ENCODE data around the gene SSH2. TPM values are rescaled to one million over a fixed set of nuclear protein-coding genes. Genes with fewer than 3 reads are reported as not detected.

SSH2 gene
- polyA plus RNA-seq, 1 donor from 2014 or later, result 16.6 TPM

DNA sequence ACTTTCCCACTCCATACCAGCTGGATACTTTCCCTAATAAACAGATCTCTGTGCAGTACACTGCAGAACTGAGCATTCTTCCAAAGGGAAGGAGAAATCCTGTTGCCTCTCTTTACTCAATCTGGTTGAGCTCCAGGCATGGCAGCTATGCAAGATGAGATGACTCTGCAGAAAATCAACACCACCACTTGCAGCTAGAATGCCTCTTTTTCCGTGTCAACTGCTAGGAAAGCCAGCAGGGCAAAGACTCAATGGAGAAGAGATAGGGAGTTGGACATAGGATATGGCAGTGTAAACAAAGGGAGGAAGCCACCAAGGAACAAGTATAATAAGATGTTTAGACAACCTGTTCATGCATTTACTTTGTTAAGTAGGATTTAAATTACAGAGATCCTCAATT, 266.9 kb downstream of the SSH2 start:
- Histone ChIP-seq H4K20me1 (ENCODE audit: insufficient read depth) (no peaks in the 10 kb centered on the region), H3K4me2 (ENCODE audit: low read length) (no peak overlapping the region), H3K79me2 (replicated peaks; ENCODE audit: insufficient read depth, low read length) (no peaks in the 10 kb centered on the region), H3K9me3 (ENCODE audit: low read length) (no peaks in the 10 kb centered on the region), H3K9me2 (ENCODE audit: insufficient read depth, low read length) (no peaks in the 10 kb centered on the region), H3K27me3 (ENCODE audit: insufficient read depth, low read depth, low read length) (no peaks in the 10 kb centered on the region), H3K4me3 (ENCODE audit: low read length) (no peak overlapping the region), H3K27ac (ENCODE audit: low read length) (no peak overlapping the region), H2AFZ (ENCODE audit: low read depth, low read length) (no peak overlapping the region), H3F3A (ENCODE audit: insufficient read depth, low read length, poor library complexity, severe bottlenecking) (no peaks in the 10 kb centered on the region), H3K36me3 (ENCODE audit: insufficient read depth, low read length) (peaks cover 5% of the 10 kb centered on the region), H3K9ac (ENCODE audit: low read length) (no peak overlapping the region)
- TF ChIP-seq POLR2AphosphoS5 (IDR thresholded peaks at IDR 0.05), result no peak
- TF ChIP-seq EP300 (conservative IDR thresholded peaks at IDR 0.05; ENCODE audit: poor library complexity, severe bottlenecking), result no peak
- no peak for TF ChIP-seq MXI1 (conservative IDR thresholded peaks at IDR 0.05; ENCODE audit: poor library complexity, severe bottlenecking)
- TF ChIP-seq, protein P1, sequence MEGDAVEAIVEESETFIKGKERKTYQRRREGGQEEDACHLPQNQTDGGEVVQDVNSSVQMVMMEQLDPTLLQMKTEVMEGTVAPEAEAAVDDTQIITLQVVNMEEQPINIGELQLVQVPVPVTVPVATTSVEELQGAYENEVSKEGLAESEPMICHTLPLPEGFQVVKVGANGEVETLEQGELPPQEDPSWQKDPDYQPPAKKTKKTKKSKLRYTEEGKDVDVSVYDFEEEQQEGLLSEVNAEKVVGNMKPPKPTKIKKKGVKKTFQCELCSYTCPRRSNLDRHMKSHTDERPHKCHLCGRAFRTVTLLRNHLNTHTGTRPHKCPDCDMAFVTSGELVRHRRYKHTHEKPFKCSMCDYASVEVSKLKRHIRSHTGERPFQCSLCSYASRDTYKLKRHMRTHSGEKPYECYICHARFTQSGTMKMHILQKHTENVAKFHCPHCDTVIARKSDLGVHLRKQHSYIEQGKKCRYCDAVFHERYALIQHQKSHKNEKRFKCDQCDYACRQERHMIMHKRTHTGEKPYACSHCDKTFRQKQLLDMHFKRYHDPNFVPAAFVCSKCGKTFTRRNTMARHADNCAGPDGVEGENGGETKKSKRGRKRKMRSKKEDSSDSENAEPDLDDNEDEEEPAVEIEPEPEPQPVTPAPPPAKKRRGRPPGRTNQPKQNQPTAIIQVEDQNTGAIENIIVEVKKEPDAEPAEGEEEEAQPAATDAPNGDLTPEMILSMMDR (IDR thresholded peaks at IDR 0.05; ENCODE audit: poor library complexity, severe bottlenecking), result no peak
- TF ChIP-seq RAD21 (conservative IDR thresholded peaks at IDR 0.05), result no peak
- TF ChIP-seq EZH2 (IDR thresholded peaks at IDR 0.05; ENCODE audit: borderline replicate concordance, insufficient read depth, low read length, poor library complexity, severe bottlenecking), result no peak
- TF ChIP-seq, protein P2, sequence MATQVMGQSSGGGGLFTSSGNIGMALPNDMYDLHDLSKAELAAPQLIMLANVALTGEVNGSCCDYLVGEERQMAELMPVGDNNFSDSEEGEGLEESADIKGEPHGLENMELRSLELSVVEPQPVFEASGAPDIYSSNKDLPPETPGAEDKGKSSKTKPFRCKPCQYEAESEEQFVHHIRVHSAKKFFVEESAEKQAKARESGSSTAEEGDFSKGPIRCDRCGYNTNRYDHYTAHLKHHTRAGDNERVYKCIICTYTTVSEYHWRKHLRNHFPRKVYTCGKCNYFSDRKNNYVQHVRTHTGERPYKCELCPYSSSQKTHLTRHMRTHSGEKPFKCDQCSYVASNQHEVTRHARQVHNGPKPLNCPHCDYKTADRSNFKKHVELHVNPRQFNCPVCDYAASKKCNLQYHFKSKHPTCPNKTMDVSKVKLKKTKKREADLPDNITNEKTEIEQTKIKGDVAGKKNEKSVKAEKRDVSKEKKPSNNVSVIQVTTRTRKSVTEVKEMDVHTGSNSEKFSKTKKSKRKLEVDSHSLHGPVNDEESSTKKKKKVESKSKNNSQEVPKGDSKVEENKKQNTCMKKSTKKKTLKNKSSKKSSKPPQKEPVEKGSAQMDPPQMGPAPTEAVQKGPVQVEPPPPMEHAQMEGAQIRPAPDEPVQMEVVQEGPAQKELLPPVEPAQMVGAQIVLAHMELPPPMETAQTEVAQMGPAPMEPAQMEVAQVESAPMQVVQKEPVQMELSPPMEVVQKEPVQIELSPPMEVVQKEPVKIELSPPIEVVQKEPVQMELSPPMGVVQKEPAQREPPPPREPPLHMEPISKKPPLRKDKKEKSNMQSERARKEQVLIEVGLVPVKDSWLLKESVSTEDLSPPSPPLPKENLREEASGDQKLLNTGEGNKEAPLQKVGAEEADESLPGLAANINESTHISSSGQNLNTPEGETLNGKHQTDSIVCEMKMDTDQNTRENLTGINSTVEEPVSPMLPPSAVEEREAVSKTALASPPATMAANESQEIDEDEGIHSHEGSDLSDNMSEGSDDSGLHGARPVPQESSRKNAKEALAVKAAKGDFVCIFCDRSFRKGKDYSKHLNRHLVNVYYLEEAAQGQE (IDR thresholded peaks at IDR 0.05; ENCODE audit: borderline replicate concordance), result no peak
- TF ChIP-seq SMC3 (conservative IDR thresholded peaks at IDR 0.05; ENCODE audit: poor library complexity), result no peak

DNA sequence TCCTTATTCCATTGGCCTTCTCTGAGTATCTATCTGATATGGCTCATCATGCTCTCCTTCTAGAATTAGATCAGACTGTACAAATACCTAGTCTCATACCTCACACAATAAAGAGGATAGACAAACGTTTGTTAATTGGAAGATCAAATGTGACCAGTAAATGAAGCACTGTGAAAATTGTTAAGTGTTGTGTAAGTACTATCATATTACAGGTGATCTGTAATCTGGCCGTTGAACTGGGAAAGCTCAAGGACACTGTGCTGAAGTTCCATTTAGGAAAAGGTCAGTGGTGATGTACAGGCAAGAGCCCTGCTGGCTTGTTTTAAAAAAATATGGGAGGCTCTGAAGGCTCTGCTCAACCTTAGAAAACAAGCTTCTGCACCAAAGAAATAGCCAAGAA, 268.8 kb downstream of the SSH2 start:
- no peaks in the 10 kb centered on the region for H3K27me3 ChIP-seq (ENCODE audit: insufficient read depth, low read depth, low read length)
- no peaks in the 10 kb centered on the region for H3K79me2 ChIP-seq (replicated peaks; ENCODE audit: insufficient read depth, low read length)
- no peak overlapping the region for H2AFZ ChIP-seq (ENCODE audit: low read depth, low read length)
- no peaks in the 10 kb centered on the region for H3K9me2 ChIP-seq (ENCODE audit: insufficient read depth, low read length)
- H3K27ac ChIP-seq (ENCODE audit: low read length), result no peak overlapping the region
- peaks cover 5% of the 10 kb centered on the region for H3K36me3 ChIP-seq (ENCODE audit: insufficient read depth, low read length)
- no peak overlapping the region for H3K9ac ChIP-seq (ENCODE audit: low read length)
- no peak overlapping the region for H3K4me3 ChIP-seq (ENCODE audit: low read length)
- H3K4me2 ChIP-seq (ENCODE audit: low read length), result no peak overlapping the region
- no peaks in the 10 kb centered on the region for H4K20me1 ChIP-seq (ENCODE audit: insufficient read depth)
- no peaks in the 10 kb centered on the region for H3F3A ChIP-seq (ENCODE audit: insufficient read depth, low read length, poor library complexity, severe bottlenecking)
- no peaks in the 10 kb centered on the region for H3K9me3 ChIP-seq (ENCODE audit: low read length)
- no peak for TF ChIP-seq TAF1 (IDR thresholded peaks at IDR 0.05; ENCODE audit: low read depth)
- TF ChIP-seq, protein P1 (IDR thresholded peaks at IDR 0.05; ENCODE audit: poor library complexity, severe bottlenecking), result no peak
- TF ChIP-seq POLR2AphosphoS5 (IDR thresholded peaks at IDR 0.05), result no peak
- no peak for TF ChIP-seq EZH2 (IDR thresholded peaks at IDR 0.05; ENCODE audit: borderline replicate concordance, insufficient read depth, low read length, poor library complexity, severe bottlenecking)
- no peak for TF ChIP-seq SMC3 (conservative IDR thresholded peaks at IDR 0.05; ENCODE audit: poor library complexity)
- no peak for TF ChIP-seq MXI1 (conservative IDR thresholded peaks at IDR 0.05; ENCODE audit: poor library complexity, severe bottlenecking)
- TF ChIP-seq RAD21 (conservative IDR thresholded peaks at IDR 0.05), result no peak
- no peak for TF ChIP-seq EP300 (conservative IDR thresholded peaks at IDR 0.05; ENCODE audit: poor library complexity, severe bottlenecking)
- TF ChIP-seq, protein P2 (IDR thresholded peaks at IDR 0.05; ENCODE audit: borderline replicate concordance), result no peak

All from neural cell (in vitro differentiated cells).